GM21390 (cell line): ENCODE data around the gene KRTAP5-8.
"Not testable (repeated sequence)": the region's sequence is repeated elsewhere in the genome, so short reads cannot be mapped to it uniquely, and the experiment has no call there.

Experiments used
- ATAC-seq: cut with Tn5 transposase; IDR thresholded peaks from one replicate; pipeline ENCODE4 v1.9.1; 2021; ENCODE audit not compliant: unreplicated experiment

KRTAP5-8 gene

DNA sequence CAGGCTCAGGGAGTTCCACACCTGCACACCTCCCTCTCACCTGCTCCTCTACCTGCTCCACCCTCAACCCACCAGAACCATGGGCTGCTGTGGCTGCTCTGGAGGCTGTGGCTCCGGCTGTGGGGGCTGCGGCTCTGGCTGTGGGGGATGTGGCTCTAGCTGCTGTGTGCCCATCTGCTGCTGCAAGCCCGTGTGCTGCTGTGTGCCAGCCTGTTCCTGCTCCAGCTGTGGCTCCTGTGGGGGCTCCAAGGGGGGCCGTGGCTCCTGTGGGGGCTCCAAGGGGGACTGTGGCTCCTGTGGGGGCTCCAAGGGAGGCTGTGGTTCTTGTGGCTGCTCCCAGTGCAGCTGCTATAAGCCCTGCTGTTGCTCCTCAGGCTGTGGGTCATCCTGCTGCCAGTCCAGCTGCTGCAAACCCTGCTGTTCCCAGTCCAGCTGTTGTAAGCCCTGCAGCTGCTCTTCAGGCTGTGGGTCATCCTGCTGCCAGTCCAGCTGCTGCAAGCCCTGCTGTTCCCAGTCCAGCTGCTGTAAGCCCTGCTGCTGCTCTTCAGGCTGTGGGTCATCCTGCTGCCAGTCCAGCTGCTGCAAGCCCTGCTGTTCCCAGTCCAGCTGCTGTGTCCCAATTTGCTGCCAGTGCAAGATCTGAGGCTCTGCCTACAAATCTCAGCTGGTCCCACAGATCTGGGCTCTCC, at the start of gene KRTAP5-8:
TSS of gene KRTAP5-8 (plus strand) at position 49 of the 689 bp plus-strand sequence. CDS start at position 80, 31 bp downstream.
- not testable (repeated sequence) for ATAC-seq

DNA sequence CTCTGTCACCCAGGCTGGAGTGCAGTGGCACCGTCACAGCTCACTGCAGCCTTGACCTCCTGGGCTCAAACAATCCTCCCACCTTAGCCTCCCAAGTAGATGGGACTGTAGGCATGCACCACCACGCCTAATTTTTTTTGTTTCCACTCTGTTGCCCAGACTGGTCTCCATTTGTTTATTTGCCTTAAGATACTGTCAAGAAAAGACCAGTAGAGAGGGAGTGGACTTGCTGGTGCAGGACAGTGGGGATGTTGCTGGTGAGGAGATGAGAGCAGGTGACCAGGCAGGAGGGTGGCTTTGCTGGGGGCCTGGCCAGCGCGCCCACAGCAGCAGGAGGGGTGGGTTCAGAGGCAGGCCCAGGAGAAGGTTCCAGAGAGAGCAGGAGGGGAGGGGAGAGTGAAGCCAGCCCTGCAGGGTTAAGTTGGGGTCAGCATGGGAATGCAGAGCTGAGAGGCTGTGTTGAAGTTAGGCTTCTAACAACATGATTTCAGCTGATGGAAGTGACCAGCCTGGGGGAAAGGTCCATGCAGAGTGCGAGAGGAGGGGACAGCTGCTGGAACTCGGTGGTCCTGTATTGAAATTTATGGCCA, 49.0 kb upstream of the KRTAP5-8 start:
- ATAC-seq = no peak

DNA sequence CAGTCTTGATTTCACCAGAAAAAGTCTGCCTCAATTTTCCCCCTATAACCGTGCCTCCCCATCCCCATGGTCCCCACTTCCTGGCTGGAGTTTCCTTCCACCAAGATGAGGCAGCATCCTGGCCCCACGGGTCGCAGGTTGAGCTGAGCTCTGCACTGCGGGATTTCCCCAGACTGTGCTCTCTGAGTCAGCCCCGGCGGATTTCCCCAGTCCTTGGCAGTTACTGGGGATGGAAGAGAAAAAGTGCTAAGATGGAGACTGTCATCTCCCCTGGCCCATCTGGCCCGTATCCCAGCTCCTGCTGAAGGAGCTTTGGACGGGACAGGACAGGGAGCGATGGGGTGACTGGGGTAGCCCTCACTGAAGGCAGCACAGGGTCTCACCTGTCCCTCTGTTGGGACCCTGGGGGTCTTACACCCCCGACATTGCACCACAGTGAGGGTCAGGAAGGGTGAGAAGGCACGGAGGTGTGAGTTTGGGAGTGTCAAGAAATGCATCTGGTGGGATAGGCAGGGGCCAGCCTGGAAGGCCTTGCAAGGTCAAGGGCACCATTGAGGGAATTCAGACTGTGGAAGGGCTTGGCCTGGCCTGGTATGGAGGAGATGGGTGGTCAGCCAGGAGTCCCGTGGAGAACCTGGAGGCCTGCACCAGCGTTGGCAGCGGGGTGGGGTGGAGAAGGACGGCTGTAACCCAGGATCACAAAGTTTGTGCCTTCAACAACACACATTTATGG, 48.3 kb upstream of the KRTAP5-8 start:
- ATAC-seq = no peak

DNA sequence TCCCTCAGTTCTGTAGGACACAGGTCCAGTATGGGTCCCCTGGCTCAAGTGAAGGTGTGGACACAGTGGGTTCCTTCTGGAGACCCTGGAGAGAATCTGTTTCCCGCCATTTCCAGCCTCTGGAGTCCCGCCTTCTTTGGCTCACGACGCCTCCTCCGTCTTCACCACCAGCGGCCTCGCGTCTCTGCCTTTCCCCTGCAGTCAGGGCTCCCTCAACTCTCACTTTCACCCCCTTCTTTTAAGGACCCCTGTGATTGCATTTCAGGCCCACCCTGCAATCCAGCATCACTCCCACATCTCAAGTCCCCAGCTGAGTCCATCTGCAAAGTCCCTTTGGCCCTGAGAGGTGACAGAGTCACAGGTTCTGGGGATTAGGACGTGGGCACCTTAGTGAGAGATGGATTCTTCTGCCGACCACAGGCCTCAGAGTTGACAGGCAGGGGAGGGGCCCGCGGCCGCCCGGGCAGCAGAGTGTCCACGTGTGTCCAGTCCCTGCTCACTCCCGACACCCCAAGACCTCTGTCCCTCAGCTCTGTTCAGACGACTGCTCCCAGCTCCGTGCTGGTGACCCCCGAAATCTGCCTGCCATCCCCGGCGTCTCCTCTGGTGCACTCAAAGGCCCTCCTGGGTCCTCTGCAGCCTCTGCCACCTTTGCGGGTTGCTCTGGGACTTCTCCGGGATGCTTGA, 47.6 kb upstream of the KRTAP5-8 start:
- no peak for ATAC-seq

DNA sequence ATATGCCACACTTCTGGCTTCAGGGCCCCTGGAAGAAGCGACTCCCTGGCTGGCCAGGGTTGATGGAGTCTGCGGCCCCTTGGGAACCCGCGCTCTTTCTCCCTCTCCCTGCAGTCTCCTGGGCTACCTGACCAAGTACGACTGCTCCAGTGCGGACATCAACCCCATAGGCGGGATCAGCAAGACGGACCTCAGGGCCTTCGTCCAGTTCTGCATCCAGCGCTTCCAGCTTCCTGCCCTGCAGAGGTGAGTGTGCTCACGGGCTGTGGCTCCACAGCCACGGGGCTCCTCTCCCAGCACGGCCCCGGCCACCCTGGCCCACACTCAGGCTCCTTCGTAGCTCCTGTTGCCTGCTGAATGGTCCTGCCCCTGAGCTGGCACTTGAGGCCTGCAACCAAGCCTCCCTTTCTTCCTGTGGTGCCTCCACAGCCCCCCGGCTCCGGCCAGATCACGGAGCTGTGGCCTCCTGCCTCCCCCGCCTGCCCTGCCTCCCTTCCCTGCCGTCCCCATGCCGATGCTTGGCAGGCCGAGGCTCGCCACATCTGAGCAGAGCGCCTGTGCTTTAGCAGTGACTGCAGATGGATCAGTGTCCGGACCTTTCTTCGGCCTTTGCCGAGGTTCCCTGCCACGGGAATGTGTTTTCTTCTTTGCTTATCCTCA, 47.0 kb upstream of the KRTAP5-8 start:
- ATAC-seq = no peak

DNA sequence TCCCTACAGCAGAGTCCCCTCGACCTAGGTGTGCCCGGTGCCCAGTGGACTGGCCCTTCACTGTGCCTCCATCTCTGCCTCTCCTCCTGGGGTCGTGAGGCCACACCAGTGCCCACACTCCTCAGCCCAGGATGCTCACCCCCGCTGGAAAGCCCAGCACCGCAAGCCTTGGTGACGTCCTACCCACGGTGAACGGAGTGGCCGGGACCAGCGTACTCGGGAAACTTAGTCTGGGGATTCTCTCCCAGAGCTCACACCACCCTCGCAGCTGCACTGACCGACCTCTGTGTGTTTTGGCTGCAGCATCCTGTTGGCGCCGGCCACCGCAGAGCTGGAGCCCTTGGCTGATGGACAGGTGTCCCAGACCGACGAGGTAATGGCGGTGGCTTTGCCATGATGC, 46.3 kb upstream of the KRTAP5-8 start:
- ATAC-seq = no peak

GRCh38 chr11:71491940-71492339, 45.9 kb upstream of the KRTAP5-8 start:
- ATAC-seq = no peak

DNA sequence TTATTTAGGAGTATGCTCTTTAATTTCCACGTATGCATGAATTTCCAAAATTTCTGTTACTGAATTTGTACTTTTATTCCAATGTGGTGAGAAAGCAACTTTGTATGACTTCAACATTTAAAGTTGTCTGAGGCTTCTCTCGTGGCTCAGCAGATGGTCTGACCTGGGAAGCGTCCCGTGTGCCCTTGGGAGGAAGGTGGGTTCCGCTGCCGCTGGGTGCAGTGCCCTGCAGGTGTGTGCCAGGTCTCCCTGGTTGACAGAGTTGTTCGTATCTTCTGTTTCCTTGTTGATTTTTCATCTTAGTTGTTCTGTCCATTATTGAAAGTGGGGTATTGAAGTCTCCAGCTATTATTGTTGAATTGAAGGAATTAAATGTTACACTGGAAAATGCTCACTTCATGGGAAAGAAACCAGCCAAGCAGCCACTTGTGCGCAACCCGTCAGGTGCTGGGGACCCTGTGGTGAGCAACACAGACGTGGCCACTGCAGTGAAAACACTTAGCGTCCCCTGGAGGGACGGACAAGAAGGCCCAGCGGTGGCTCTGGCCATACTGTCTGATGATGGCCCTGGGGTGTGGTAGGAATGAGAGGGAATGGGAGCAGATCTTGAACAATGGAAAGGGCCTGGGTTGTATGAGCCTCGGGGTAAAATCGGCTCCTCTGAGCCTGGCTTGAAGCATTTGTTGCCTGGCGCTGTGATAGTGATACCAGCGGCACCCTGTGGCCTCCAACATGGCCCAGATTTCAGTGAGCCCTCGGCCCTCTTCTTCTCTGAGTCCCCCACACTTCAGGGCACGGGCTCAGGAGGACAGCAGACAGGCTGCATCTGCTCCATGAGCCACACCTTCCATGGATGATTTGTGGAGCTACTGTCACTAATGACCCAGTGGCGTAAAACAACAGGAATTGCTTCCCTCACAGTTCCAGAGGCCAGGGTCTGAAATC, 42.3 kb upstream of the KRTAP5-8 start:
- ATAC-seq = no peak

- no peak for ATAC-seq
Observed at GRCh38 chr11:71496421-71496820, 41.4 kb upstream of the KRTAP5-8 start.

- ATAC-seq = no peak
Observed at GRCh38 chr11:71498091-71498490, 39.7 kb upstream of the KRTAP5-8 start.

DNA sequence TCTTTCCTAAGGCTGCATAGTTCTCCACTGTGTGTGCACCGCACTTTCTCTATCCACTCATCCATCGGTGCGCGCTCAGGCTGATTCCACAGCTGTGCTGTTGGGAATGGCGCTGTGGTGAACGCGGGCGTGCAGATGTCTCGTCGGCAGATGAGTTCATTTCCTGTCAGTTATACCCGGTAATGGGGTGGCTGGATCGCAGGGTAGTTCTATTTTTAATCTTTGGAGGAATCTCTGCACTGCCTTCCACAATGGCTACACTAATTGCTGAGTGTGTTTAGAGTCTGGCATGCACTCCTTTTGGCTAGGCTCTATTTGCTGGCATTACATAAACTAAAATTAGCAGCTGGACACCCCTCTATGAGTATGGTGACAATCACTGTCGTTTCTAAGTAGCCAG, 38.7 kb upstream of the KRTAP5-8 start:
- no peak for ATAC-seq

DNA sequence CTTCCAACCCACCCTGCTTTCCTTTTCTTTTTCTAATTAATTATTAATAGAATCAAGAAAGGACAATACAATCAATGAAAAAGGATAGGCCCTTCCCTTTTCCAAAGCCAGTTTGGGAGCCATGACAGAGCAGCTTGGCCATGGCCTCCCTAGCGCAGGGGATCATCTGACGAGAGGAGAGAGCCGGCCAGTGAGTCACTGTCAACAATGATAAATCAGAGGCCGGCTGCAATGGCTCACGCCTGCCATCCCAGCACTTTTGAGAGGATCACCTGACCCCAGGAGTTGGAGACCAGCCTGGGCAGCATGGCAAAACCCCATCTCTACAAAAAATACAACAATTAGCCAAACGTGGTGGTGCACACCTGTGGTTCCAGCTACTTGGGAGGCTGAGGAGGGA, 38.3 kb upstream of the KRTAP5-8 start:
- no peak for ATAC-seq

DNA sequence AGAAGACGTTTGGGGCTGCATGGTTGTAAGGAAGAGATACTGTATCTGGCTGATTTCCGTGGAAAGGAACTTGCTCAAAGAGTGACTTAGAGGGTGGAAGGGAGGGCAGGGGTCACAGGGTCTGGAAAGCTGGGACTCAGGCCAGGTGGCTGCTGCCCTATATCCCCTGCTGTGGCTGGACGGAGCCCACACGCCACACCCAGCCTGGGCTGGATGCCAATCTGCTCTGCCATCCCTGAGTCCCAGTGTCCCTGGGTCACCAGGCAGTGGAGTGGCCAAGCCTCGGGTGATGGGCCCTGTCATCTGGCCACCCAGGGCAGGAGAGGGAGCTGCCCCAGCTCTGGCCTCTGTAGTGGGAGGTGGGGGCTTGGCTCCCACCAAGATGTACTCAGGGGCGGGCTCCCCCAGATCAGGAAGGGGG, 37.2 kb upstream of the KRTAP5-8 start:
- no peak for ATAC-seq

- ATAC-seq = no peak
Observed at GRCh38 chr11:71501071-71501985, 36.5 kb upstream of the KRTAP5-8 start.

- no peak for ATAC-seq
Observed at GRCh38 chr11:71502026-71502425, 35.8 kb upstream of the KRTAP5-8 start.

GRCh38 chr11:71502871-71503435, 34.9 kb upstream of the KRTAP5-8 start:
- ATAC-seq = no peak

GRCh38 chr11:71504531-71504930, 33.3 kb upstream of the KRTAP5-8 start:
- ATAC-seq = no peak

- no peak for ATAC-seq
Observed at GRCh38 chr11:71505001-71505400, 32.8 kb upstream of the KRTAP5-8 start.

GRCh38 chr11:71505781-71506180, 32.0 kb upstream of the KRTAP5-8 start:
- no peak for ATAC-seq
